Measurements from ENCODE around the gene CHD6. TPM values are rescaled to one million over a fixed set of nuclear protein-coding genes. Genes with fewer than 3 reads are reported as not detected.

The CHD6 gene
- total and polyA plus RNA-seq, 2 donors, result 11.8 to 45.7 TPM

GRCh38 chr20:41510847-41511450 is 107.2 kb downstream of the CHD6 start:
- 95% methylated on average over 5 of the region's 5 CpGs for WGBS
- DNase-seq (ENCODE audit: low read depth in 6 of 9, low spot score in 9 of 9), result no peak
- Histone ChIP-seq H3K4me3 (ENCODE audit: low read length in 2 of 2) (no peak overlapping the region), H3K36me3 (ENCODE audit: control insufficient read depth in 2 of 2, insufficient read depth in 2 of 2, low read length in 1 of 2) (peaks cover 26 to 38% of the 10 kb centered on the region in 2 donors), H3K27me3 (ENCODE audit: control insufficient read depth in 2 of 2, insufficient read depth in 1 of 2, low read length in 1 of 2) (no peaks in the 10 kb centered on the region), H3K9me3 (ENCODE audit: control insufficient read depth in 2 of 2, insufficient read depth in 1 of 2, low read length in 1 of 2) (no peaks in the 10 kb centered on the region), H3K4me1 (ENCODE audit: control insufficient read depth in 2 of 2, insufficient read depth in 2 of 2, low read length in 2 of 2) (no peaks in the 10 kb centered on the region), H3K27ac (ENCODE audit: low read depth in 1 of 2, low read length in 1 of 2) (no peak overlapping the region)

- WGBS, result 89% methylated on average over 7 of the region's 7 CpGs
- Histone ChIP-seq H3K4me1 (ENCODE audit: control insufficient read depth in 2 of 2, insufficient read depth in 2 of 2, low read length in 2 of 2) (no peaks in the 10 kb centered on the region), H3K27me3 (ENCODE audit: control insufficient read depth in 2 of 2, insufficient read depth in 1 of 2, low read length in 1 of 2) (no peaks in the 10 kb centered on the region), H3K36me3 (ENCODE audit: control insufficient read depth in 2 of 2, insufficient read depth in 2 of 2, low read length in 1 of 2) (peaks cover 26 to 38% of the 10 kb centered on the region in 2 donors), H3K27ac (ENCODE audit: low read depth in 1 of 2, low read length in 1 of 2) (no peak overlapping the region), H3K9me3 (ENCODE audit: control insufficient read depth in 2 of 2, insufficient read depth in 1 of 2, low read length in 1 of 2) (no peaks in the 10 kb centered on the region), H3K4me3 (ENCODE audit: low read length in 2 of 2) (no peak overlapping the region)
- no peak for DNase-seq (ENCODE audit: low read depth in 6 of 9, low spot score in 9 of 9)
Measured at GRCh38 chr20:41510224-41510623, 108.0 kb downstream of the CHD6 start.

GRCh38 chr20:41509316-41510200 is 108.6 kb downstream of the CHD6 start:
- Histone ChIP-seq H3K9me3 (ENCODE audit: control insufficient read depth in 2 of 2, insufficient read depth in 1 of 2, low read length in 1 of 2) (no peaks in the 10 kb centered on the region), H3K27ac (ENCODE audit: low read depth in 1 of 2, low read length in 1 of 2) (no peak overlapping the region), H3K4me1 (ENCODE audit: control insufficient read depth in 2 of 2, insufficient read depth in 2 of 2, low read length in 2 of 2) (no peaks in the 10 kb centered on the region), H3K4me3 (ENCODE audit: low read length in 2 of 2) (no peak overlapping the region), H3K36me3 (ENCODE audit: control insufficient read depth in 2 of 2, insufficient read depth in 2 of 2, low read length in 1 of 2) (peaks cover 23 to 34% of the 10 kb centered on the region in 2 donors), H3K27me3 (ENCODE audit: control insufficient read depth in 2 of 2, insufficient read depth in 1 of 2, low read length in 1 of 2) (no peaks in the 10 kb centered on the region)
- no peak for DNase-seq (ENCODE audit: low read depth in 6 of 9, low spot score in 9 of 9)
- 89% methylated on average over 9 of the region's 9 CpGs for WGBS

GRCh38 chr20:41508335-41508734 is 109.8 kb downstream of the CHD6 start:
- Histone ChIP-seq H3K4me1 (ENCODE audit: control insufficient read depth in 2 of 2, insufficient read depth in 2 of 2, low read length in 2 of 2) (no peaks in the 10 kb centered on the region), H3K36me3 (ENCODE audit: control insufficient read depth in 2 of 2, insufficient read depth in 2 of 2, low read length in 1 of 2) (peaks cover 19 to 27% of the 10 kb centered on the region in 2 donors), H3K27ac (ENCODE audit: low read depth in 1 of 2, low read length in 1 of 2) (no peak overlapping the region), H3K9me3 (ENCODE audit: control insufficient read depth in 2 of 2, insufficient read depth in 1 of 2, low read length in 1 of 2) (no peaks in the 10 kb centered on the region), H3K4me3 (ENCODE audit: low read length in 2 of 2) (no peak overlapping the region), H3K27me3 (ENCODE audit: control insufficient read depth in 2 of 2, insufficient read depth in 1 of 2, low read length in 1 of 2) (no peaks in the 10 kb centered on the region)
- DNase-seq (ENCODE audit: low read depth in 6 of 9, low spot score in 9 of 9), result peak in 1 of 9 donors; percentile 6
- 63% methylated on average over 6 of the region's 6 CpGs for WGBS

GRCh38 chr20:41507851-41508250 is 110.3 kb downstream of the CHD6 start:
- Histone ChIP-seq H3K36me3 (ENCODE audit: control insufficient read depth in 2 of 2, insufficient read depth in 2 of 2, low read length in 1 of 2) (peaks cover 16 to 25% of the 10 kb centered on the region in 2 donors), H3K27me3 (ENCODE audit: control insufficient read depth in 2 of 2, insufficient read depth in 1 of 2, low read length in 1 of 2) (no peaks in the 10 kb centered on the region), H3K27ac (ENCODE audit: low read depth in 1 of 2, low read length in 1 of 2) (no peak overlapping the region), H3K4me3 (ENCODE audit: low read length in 2 of 2) (no peak overlapping the region), H3K9me3 (ENCODE audit: control insufficient read depth in 2 of 2, insufficient read depth in 1 of 2, low read length in 1 of 2) (no peaks in the 10 kb centered on the region), H3K4me1 (ENCODE audit: control insufficient read depth in 2 of 2, insufficient read depth in 2 of 2, low read length in 2 of 2) (no peaks in the 10 kb centered on the region)
- no peak for DNase-seq (ENCODE audit: low read depth in 6 of 9, low spot score in 9 of 9)

- WGBS, result 99% methylated on average over 5 of the region's 5 CpGs
- H3K36me3 ChIP-seq (ENCODE audit: control insufficient read depth in 2 of 2, insufficient read depth in 2 of 2, low read length in 1 of 2), result peaks cover 12 to 21% of the 10 kb centered on the region in 2 donors
- H3K27ac ChIP-seq (ENCODE audit: low read depth in 1 of 2, low read length in 1 of 2), result no peak overlapping the region
- H3K9me3 ChIP-seq (ENCODE audit: control insufficient read depth in 2 of 2, insufficient read depth in 1 of 2, low read length in 1 of 2), result no peaks in the 10 kb centered on the region
- H3K4me1 ChIP-seq (ENCODE audit: control insufficient read depth in 2 of 2, insufficient read depth in 2 of 2, low read length in 2 of 2), result no peaks in the 10 kb centered on the region
- no peak for DNase-seq (ENCODE audit: low read depth in 6 of 9, low spot score in 9 of 9)
- no peaks in the 10 kb centered on the region for H3K27me3 ChIP-seq (ENCODE audit: control insufficient read depth in 2 of 2, insufficient read depth in 1 of 2, low read length in 1 of 2)
- H3K4me3 ChIP-seq (ENCODE audit: low read length in 2 of 2), result no peak overlapping the region
Measured at GRCh38 chr20:41507436-41507835, 110.7 kb downstream of the CHD6 start.

- DNase-seq (ENCODE audit: low read depth in 6 of 9, low spot score in 9 of 9), result no peak
- Histone ChIP-seq H3K4me3 (ENCODE audit: low read length in 2 of 2) (no peak overlapping the region), H3K9me3 (ENCODE audit: control insufficient read depth in 2 of 2, insufficient read depth in 1 of 2, low read length in 1 of 2) (no peaks in the 10 kb centered on the region), H3K36me3 (ENCODE audit: control insufficient read depth in 2 of 2, insufficient read depth in 2 of 2, low read length in 1 of 2) (peaks cover 8 to 17% of the 10 kb centered on the region in 2 donors), H3K4me1 (ENCODE audit: control insufficient read depth in 2 of 2, insufficient read depth in 2 of 2, low read length in 2 of 2) (no peaks in the 10 kb centered on the region), H3K27ac (ENCODE audit: low read depth in 1 of 2, low read length in 1 of 2) (no peak overlapping the region), H3K27me3 (ENCODE audit: control insufficient read depth in 2 of 2, insufficient read depth in 1 of 2, low read length in 1 of 2) (no peaks in the 10 kb centered on the region)
- 99% methylated on average over 4 of the region's 4 CpGs for WGBS
Measured at GRCh38 chr20:41506192-41506915, 111.8 kb downstream of the CHD6 start.

- H3K4me1 ChIP-seq (ENCODE audit: control insufficient read depth in 2 of 2, insufficient read depth in 2 of 2, low read length in 2 of 2), result no peaks in the 10 kb centered on the region
- no peaks in the 10 kb centered on the region for H3K27me3 ChIP-seq (ENCODE audit: control insufficient read depth in 2 of 2, insufficient read depth in 1 of 2, low read length in 1 of 2)
- H3K4me3 ChIP-seq (ENCODE audit: low read length in 2 of 2), result no peak overlapping the region
- peak in 1 of 9 donors; percentile 19 for DNase-seq (ENCODE audit: low read depth in 6 of 9, low spot score in 9 of 9)
- peaks cover 3 to 12% of the 10 kb centered on the region in 2 donors for H3K36me3 ChIP-seq (ENCODE audit: control insufficient read depth in 2 of 2, insufficient read depth in 2 of 2, low read length in 1 of 2)
- peak overlapping the region in 1 of 2 donors; percentile 26 for H3K27ac ChIP-seq (ENCODE audit: low read depth in 1 of 2, low read length in 1 of 2)
- no peaks in the 10 kb centered on the region for H3K9me3 ChIP-seq (ENCODE audit: control insufficient read depth in 2 of 2, insufficient read depth in 1 of 2, low read length in 1 of 2)
- WGBS, result 95% methylated on average over 7 of the region's 7 CpGs
Measured at GRCh38 chr20:41505184-41505583, 113.0 kb downstream of the CHD6 start.

GRCh38 chr20:41501376-41501775 is 116.8 kb downstream of the CHD6 start:
- no peaks in the 10 kb centered on the region for H3K9me3 ChIP-seq (ENCODE audit: control insufficient read depth in 2 of 2, insufficient read depth in 1 of 2, low read length in 1 of 2)
- H3K27me3 ChIP-seq (ENCODE audit: control insufficient read depth in 2 of 2, insufficient read depth in 1 of 2, low read length in 1 of 2), result no peaks in the 10 kb centered on the region
- no peaks in the 10 kb centered on the region for H3K4me1 ChIP-seq (ENCODE audit: control insufficient read depth in 2 of 2, insufficient read depth in 2 of 2, low read length in 2 of 2)
- H3K27ac ChIP-seq (ENCODE audit: low read depth in 1 of 2, low read length in 1 of 2), result no peak overlapping the region
- DNase-seq (ENCODE audit: low read depth in 6 of 9, low spot score in 9 of 9), result no peak
- H3K36me3 ChIP-seq (ENCODE audit: control insufficient read depth in 2 of 2, insufficient read depth in 2 of 2, low read length in 1 of 2), result peaks cover 7 to 28% of the 10 kb centered on the region in 2 donors
- no peak overlapping the region for H3K4me3 ChIP-seq (ENCODE audit: low read length in 2 of 2)
- 41% methylated on average over 1 of the region's 1 CpG for WGBS
